HepG2 (cell line): ENCODE measurements around the gene CCDC117. TPM values are rescaled to one million over a fixed set of nuclear protein-coding genes. Genes with fewer than 3 reads are reported as not detected.
A peak's percentile ranks its signal among the peaks of the same experiment; 100 is the strongest.

Experiments used
- AHDC1 ChIP-seq: sonication (generic); formaldehyde crosslinking; IDR thresholded peaks from 2 replicates; pipeline ENCODE4 v1.5.1; 2020; ENCODE audit warnings: mild to moderate bottlenecking, missing genetic modification reagents, borderline replicate concordance
- ELF3 ChIP-seq: IDR thresholded peaks from 2 replicates; pipeline ENCODE4 v1.6.1; 2016; ENCODE audit warnings: missing genetic modification reagents, missing compliant biosample characterization
- FOSL1 ChIP-seq: sonication (generic); formaldehyde crosslinking; IDR thresholded peaks from 2 replicates; pipeline ENCODE4 v1.9.0; 2021; ENCODE audit warnings: missing genetic modification reagents, borderline replicate concordance
- FOXA3 ChIP-seq: IDR thresholded peaks from 2 replicates; pipeline ENCODE4 v1.6.1; 2016; ENCODE audit warnings: missing genetic modification reagents, missing compliant biosample characterization
- GATA4 ChIP-seq: sonication (generic); IDR thresholded peaks from 2 replicates; pipeline ENCODE4 v1.6.1; 2016; ENCODE audit warnings: antibody characterized with exemption, low read depth, borderline replicate concordance
- GATAD2A ChIP-seq: IDR thresholded peaks from 2 replicates; pipeline ENCODE4 v1.6.1; 2016
- IRF2 ChIP-seq: IDR thresholded peaks from 2 replicates; pipeline ENCODE4 v1.6.1; 2018; ENCODE audit warnings: missing genetic modification reagents, missing compliant biosample characterization
- KDM5B ChIP-seq: sonication (generic); formaldehyde crosslinking; IDR thresholded peaks from 2 replicates; pipeline ENCODE4 v1.4.0; 2020; ENCODE audit warnings: missing genetic modification reagents, mild to moderate bottlenecking, borderline replicate concordance
- NCOA2 ChIP-seq: sonication (generic); formaldehyde crosslinking; IDR thresholded peaks from 2 replicates; pipeline ENCODE4 v1.8.0; 2022; ENCODE audit warnings: inconsistent platforms
- PHF8 ChIP-seq: sonication (generic); formaldehyde crosslinking; IDR thresholded peaks from 2 replicates; pipeline ENCODE4 v1.5.0; 2020; ENCODE audit warnings: missing genetic modification reagents
- RAD21 ChIP-seq: fragments of 450-650 bp; formaldehyde crosslinking; IDR thresholded peaks from 2 replicates; pipeline ENCODE4 v1.5.0; 2020; ENCODE audit warnings: mild to moderate bottlenecking
- SAFB2 ChIP-seq: sonication (generic); formaldehyde crosslinking; IDR thresholded peaks from 2 replicates; pipeline ENCODE4 v1.5.1; 2020; ENCODE audit warnings: missing genetic modification reagents, low read depth, mild to moderate bottlenecking, borderline replicate concordance
- SP1 ChIP-seq, 2 experiments: fragments of 450-650 bp in 1 of 2; sonication (generic) in 1 of 2; formaldehyde crosslinking in 1 of 2; IDR thresholded peaks; 2 replicates each; pipeline versions ENCODE4 v1.4.0 to v1.6.1; 2016 to 2020; ENCODE audit warnings: missing genetic modification reagents in 1 of 2
- TFDP2 ChIP-seq: sonication (generic); formaldehyde crosslinking; IDR thresholded peaks from 2 replicates; pipeline ENCODE4 v1.4.0; 2020; ENCODE audit warnings: missing genetic modification reagents
- ZMYM2 ChIP-seq: sonication (generic); formaldehyde crosslinking; IDR thresholded peaks from 2 replicates; pipeline ENCODE4 v1.8.0; 2022; ENCODE audit warnings: mild to moderate bottlenecking, missing genetic modification reagents
- ZMYM3 ChIP-seq: sonication (generic); formaldehyde crosslinking; IDR thresholded peaks from 2 replicates; pipeline ENCODE4 v1.5.1; 2020; ENCODE audit warnings: mild to moderate bottlenecking, missing genetic modification reagents
- ZNF18 ChIP-seq: sonication (generic); formaldehyde crosslinking; IDR thresholded peaks from 2 replicates; pipeline ENCODE4 v1.8.0; 2022; ENCODE audit warnings: mild to moderate bottlenecking, missing genetic modification reagents; ENCODE audit not compliant: insufficient replicate concordance
- ZNF331 ChIP-seq: sonication (generic); formaldehyde crosslinking; IDR thresholded peaks from 2 replicates; pipeline ENCODE4 v1.4.0; 2020; ENCODE audit warnings: missing genetic modification reagents
- polyA plus RNA-seq, 8 experiments: library from polyadenylated mRNA; depleted of rRNA in 3 of 8; stranded (reverse) in 7 of 8; unstranded in 1 of 8; fragments of >200 nt; fragmentation: Illumina TruSeq in 4 of 8; extraction: Trizol in 4 of 8; gene quantifications; 2 replicates each; pipeline versions ENCODE4 v1.2.1 to v1.2.3, GENCODE V29; 2011 to 2016; ENCODE audit warnings: low read depth in 4 of 8, missing spikeins in 1 of 8, mixed read lengths in 1 of 8; ENCODE audit not compliant: insufficient read depth in 1 of 8
- total RNA-seq, 5 experiments: library from RNA; depleted of rRNA; stranded (reverse); fragments of >200 nt; fragmentation: Illumina TruSeq; extraction: Trizol; gene quantifications; 2 replicates each; pipeline ENCODE4 v1.2.3, GENCODE V29; 2016; ENCODE audit warnings: low read depth in 1 of 5

CCDC117 gene
- total and polyA plus RNA-seq, 2 of the 13 experiments (the other 11 are each of a cell fraction or from before 2014, with no cell fraction given), result 12.6 to 34.2 TPM

GRCh38 chr22:28810821-28811491, 38.5 kb downstream of the CCDC117 start (continued):
- TF ChIP-seq ELF3 (CRISPR knock-in tag), result peak; percentile 72
- no peak for TF ChIP-seq SAFB2 (CRISPR knock-in tag)
- TF ChIP-seq NCOA2 (CRISPR knock-in tag), result peak; percentile 94
- TF ChIP-seq TFDP2 (CRISPR knock-in tag), result peak; percentile 19; the same call in 1 of the 2 replicates
- no peak for TF ChIP-seq RAD21
- TF ChIP-seq GATA4, result peak; percentile 88
- peak; percentile 81 for TF ChIP-seq GATAD2A (CRISPR knock-in tag)
- TF ChIP-seq ZMYM2, result peak; percentile 83; the same call in 1 of the 2 replicates
- no peak for TF ChIP-seq FOSL1 (CRISPR knock-in tag)
- peak; percentile 30; the same call in 1 of the 2 replicates for TF ChIP-seq IRF2 (CRISPR knock-in tag)
- 0 out of 2 replicates have a peak, but pooled peaks have one; percentile 25 for TF ChIP-seq PHF8 (CRISPR knock-in tag)
- peak; percentile 79; the same call in 1 of the 2 replicates for TF ChIP-seq AHDC1
- TF ChIP-seq KDM5B (CRISPR knock-in tag), result no peak
- TF ChIP-seq SP1 (IDR thresholded peaks at IDR 0.05), result no peak
- TF ChIP-seq SP1 (CRISPR knock-in tag; IDR thresholded peaks at IDR 0.05), result peak; percentile 66; the same call in 1 of the 2 replicates
- TF ChIP-seq ZNF18 (CRISPR knock-in tag), result peak; percentile 47
- peak; percentile 61 for TF ChIP-seq FOXA3 (CRISPR knock-in tag)
- peak; percentile 59; the same call in 1 of the 2 replicates for TF ChIP-seq ZNF331
- peak; percentile 88 for TF ChIP-seq ZMYM3
